Hindlimb muscle (tissue), 1 donor: ENCODE measurements around the gene SEL1L3. TPM values are rescaled to one million over a fixed set of nuclear protein-coding genes. Genes with fewer than 3 reads are reported as not detected.

Source experiments
- DNase-seq: peaks from one replicate; pipeline ENCODE4 v3.0.0-alpha.2; 2013
- polyA plus RNA-seq: library from polyadenylated mRNA; unstranded; fragments of 120-200 nt; gene quantifications from one replicate; pipeline ENCODE4 v1.2.1, GENCODE V29; 2013; ENCODE audit not compliant: insufficient read length

SEL1L3 gene
- polyA plus RNA-seq, 1 donor, result 17.2 TPM

GRCh38 chr4:25816591-25817058, 46.2 kb downstream of the SEL1L3 start:
- no peak for DNase-seq

DNA sequence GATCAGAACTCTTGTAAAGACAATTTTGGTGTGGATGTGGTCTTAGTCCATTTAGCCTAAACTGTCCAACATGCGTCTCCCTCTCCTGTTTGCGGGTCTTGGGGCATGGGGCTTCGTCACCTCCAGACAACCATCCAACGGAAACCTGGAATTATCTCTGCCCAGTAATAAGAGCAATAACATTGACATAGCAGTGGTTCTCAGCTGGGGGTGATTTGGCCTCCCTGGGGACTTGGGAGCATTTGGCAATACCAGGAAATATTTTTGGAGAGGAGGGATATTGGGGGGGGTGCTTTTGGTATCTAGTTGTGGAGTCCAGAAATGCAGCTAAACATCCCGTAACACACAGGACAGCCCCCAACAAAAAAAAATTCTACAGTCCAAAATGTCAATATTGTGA, 47.2 kb downstream of the SEL1L3 start:
- DNase-seq, result no peak

DNA sequence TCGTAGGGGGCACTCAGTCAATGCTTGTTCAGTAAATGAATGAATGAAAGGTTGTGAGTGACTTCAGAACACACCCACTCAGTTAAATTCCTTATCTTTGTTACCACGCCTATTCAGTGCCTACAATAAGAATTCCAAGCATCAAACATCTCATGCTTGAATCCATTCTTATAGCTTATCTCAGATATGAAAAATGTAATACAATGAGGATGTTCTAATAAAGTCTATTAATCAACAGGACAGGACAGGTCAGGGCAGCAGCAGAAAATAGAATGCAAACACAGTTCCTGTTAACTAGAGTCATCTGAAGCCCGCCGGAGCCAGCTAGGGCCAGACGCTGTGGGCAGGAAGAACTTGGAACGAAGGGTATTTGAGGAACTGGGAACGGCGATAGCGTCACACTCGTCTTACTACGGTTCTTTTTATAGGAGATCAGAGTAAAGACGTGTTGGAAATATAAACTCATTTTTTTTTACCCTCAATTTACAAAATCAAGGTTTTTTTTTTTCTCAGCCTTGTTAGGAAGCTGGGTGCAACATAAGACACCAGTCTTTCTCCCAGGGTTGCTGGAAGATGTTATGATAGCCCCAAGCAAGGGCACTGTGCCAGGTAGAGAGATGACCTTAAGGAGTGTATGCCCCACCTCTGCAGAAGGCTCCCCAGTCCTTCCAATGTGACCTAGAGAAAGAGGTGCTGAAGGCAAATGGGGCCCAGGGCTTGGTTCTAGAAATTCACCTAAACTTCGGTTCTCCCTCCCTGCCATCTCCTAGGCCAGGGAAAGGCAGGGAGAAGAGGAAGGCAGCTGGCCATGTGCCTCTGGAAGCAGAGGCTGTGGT, 48.3 kb downstream of the SEL1L3 start:
- DNase-seq, result peak; percentile 23

DNA sequence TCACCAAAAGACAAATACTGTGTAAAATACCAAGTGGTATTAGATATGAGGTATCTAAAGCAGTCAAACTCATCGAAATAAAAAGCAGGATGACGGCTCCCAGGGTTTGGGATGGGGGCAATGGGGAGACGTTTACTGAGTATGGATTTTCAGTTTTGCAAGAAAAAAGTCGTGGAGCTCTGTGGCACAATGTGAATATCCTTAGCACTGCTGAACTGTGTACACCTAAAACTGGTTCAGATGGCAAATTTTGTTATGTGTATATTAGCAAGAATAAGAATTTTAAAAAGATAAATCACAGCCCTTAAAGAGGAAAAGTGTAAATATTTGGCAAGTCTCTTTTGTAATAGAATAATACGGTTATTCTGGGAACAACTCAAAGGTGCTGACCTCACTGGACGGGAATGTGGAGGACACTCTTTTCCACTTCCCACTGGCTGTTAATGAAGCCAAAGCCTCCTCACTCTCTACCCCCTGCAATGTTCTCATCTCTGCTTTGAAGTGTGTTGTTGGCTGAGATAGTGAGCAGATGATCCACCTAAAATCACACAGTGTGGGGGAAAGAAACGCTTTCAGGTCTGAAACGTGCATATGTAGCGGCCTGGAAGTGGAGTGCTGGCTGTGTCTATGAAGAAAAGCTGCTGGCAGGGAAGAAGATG, 49.2 kb downstream of the SEL1L3 start:
- DNase-seq, result no peak

DNA sequence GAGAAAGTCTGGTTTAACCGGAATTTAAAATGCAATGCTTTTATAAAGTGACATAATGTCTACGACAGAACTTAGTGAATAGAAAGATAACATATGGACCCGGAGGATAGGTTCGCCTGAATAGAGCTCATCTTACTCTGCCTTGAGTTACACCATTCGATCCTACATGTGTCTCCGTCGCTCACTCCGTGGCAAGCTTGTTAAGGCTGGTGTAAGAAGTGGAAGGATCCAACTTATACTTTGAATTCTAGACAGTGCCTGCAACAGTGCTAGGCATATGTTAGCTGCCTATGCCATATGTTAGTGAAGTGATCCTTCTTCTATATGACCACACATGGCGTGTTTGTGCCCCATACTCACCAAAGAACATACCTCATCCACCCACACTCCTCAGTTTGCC, 50.9 kb downstream of the SEL1L3 start:
- no peak for DNase-seq

- DNase-seq, result no peak
Measured at GRCh38 chr4:25811374-25811690, 51.5 kb downstream of the SEL1L3 start.

- no peak for DNase-seq
Measured at GRCh38 chr4:25810461-25811373, 52.1 kb downstream of the SEL1L3 start.

GRCh38 chr4:25809996-25810395, 52.8 kb downstream of the SEL1L3 start:
- no peak for DNase-seq

DNA sequence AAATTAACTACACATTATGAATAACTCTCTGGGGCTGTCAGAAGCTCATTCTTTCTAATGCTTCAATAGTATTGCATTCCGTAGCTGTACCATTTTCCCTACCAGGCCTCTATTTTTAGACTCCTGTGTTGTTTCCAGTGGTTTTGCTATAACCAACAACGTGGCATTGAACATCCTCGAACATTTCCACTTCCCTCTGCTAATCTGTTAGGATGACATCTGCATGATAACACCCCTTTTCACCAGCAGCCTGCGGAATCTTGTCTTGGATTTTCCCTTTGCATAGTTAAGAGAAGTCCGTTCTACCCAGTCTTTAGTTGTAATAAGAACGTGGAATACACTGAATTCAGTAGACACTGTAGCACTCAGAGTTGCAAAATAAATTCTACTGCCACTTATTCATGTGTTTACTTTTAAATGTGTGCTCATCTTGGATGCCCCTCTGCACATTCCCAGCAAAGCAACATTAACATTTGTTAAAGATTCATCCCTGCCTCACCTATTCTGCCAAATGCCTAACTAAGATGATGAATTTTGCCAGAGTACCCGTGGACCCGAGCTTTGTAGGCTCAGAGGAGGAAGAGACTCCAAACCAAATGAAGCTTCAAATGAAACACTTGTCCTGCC, 55.6 kb downstream of the SEL1L3 start:
- no peak for DNase-seq

DNA sequence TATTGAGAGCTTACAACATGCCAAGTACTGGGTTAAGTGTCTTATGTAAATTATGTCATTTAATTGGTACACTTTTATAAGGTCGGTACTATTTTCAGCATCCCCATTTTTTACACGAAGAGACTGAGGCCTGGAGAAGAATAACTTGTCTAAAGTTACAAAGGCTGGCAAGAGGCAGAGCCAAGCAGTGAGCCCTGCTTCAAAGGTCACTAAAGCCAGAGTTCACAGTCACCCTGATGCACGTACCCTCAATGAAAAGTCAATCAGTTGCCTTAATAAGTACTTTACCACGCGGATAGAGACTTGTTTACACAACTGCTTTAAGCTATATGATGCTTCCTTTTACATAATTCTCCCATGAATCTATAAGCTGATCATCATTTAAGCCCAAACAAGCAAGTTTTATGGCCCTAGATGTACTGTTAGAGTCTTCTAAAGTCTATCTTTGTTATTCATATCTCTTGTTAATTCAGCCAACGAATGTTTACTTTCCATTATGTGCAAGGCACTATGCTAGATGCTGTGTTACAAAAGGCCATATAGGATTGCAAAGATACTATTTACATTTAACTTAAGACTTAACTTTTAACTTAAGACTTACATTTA, 57.4 kb downstream of the SEL1L3 start:
- DNase-seq, result no peak

GRCh38 chr4:25803720-25804225, 59.0 kb downstream of the SEL1L3 start:
- no peak for DNase-seq

- DNase-seq, result no peak
Measured at GRCh38 chr4:25801594-25801993, 61.2 kb downstream of the SEL1L3 start.

DNA sequence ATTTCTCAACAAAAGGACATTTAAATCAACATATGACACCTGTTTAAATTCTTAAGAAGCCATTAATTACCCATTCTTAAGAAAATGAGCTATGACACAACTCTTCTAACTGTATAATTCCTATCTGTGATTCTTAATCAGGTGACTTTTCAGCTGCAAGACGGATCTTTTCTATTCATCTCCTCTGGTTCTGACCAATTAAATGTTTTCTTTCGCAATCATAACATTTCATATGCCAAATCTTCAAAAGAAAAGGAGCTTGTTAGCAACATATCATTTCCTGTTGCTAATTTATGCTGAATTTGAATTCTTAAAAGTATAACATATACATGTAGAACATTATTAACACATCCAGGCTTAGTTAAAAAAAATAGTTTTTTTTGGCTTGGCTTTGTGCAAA, 62.5 kb downstream of the SEL1L3 start:
- no peak for DNase-seq

GRCh38 chr4:25799522-25799921, 63.3 kb downstream of the SEL1L3 start:
- DNase-seq, result no peak

- DNase-seq, result no peak
Measured at GRCh38 chr4:25797136-25797535, 65.7 kb downstream of the SEL1L3 start.

DNA sequence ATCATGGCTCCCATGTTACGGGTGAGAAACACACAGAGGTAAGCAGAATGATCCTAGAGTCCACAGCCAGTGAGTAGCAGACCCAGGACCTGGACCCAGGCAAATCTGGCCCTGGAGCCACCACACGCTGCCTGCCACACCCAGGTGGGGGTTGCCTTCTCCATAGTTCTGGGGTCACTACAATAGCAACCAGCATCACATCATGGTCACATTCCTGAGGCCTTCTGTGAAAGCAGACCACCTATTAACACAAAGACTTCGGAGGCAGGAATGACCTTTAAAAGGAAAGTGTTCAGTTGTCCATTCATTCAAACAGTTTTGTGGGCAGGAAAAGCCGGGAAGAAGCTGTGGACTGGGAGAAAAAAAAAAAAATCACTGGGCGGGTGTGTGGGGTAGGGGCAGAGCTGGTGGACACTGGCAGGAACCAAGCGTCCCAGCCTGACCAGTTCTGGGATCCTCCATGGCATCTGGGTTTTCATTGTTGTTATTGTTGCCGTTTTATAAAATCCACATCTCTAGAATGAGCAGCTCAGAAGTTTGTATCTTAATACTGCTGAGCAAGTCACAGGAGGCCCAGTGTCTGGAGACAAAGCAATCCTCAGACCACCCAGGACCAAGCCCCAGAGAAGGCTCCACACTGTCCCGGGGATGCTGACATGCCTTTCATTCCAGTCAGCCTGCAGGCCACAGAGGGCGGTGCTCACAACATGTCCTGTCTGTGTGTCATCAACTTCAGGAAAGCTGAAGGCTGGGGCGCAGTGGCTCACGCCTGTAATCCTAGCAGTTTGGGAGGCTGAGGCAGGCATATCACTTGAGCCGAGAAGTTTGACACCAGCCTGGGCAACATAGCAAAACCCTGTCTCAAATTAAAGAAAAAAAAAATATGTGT, 67.0 kb downstream of the SEL1L3 start:
- DNase-seq, result no peak

- DNase-seq, result no peak
Measured at GRCh38 chr4:25795091-25795490, 67.7 kb downstream of the SEL1L3 start.

- no peak for DNase-seq
Measured at GRCh38 chr4:25792876-25793275, 69.9 kb downstream of the SEL1L3 start.

GRCh38 chr4:25792200-25792791, 70.5 kb downstream of the SEL1L3 start:
- no peak for DNase-seq

- DNase-seq, result no peak
Measured at GRCh38 chr4:25790024-25790423, 72.8 kb downstream of the SEL1L3 start.
